ENCODE results near the gene CCNG2. TPM values are rescaled to one million over a fixed set of nuclear protein-coding genes. Genes with fewer than 3 reads are reported as not detected.
"Not testable (repeated sequence)": the region's sequence is repeated elsewhere in the genome, so short reads cannot be mapped to it uniquely, and the experiment has no call there.

The CCNG2 gene
- total RNA-seq, 1 donor from 2014 or later, result 39.3 TPM

DNA sequence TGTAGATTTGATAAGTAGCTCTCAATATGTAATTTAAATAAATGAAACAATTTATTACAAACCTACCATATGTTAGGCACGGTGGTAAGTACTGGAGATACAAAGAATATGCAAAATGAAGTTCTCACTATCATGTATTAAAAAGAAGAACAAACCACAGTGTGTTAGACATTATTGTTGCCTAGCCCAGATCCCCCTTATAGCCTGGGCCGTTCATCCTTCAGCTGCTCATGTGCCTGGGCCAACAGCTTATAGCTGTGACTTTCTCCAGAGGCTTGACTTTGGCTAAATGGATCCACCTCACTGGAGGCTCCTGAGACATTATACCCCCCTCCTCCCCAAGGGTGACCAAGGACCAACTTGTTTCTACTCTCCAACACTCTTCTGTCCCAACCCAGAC lies 29.8 kb upstream of the CCNG2 start:
- TF ChIP-seq, protein P1, sequence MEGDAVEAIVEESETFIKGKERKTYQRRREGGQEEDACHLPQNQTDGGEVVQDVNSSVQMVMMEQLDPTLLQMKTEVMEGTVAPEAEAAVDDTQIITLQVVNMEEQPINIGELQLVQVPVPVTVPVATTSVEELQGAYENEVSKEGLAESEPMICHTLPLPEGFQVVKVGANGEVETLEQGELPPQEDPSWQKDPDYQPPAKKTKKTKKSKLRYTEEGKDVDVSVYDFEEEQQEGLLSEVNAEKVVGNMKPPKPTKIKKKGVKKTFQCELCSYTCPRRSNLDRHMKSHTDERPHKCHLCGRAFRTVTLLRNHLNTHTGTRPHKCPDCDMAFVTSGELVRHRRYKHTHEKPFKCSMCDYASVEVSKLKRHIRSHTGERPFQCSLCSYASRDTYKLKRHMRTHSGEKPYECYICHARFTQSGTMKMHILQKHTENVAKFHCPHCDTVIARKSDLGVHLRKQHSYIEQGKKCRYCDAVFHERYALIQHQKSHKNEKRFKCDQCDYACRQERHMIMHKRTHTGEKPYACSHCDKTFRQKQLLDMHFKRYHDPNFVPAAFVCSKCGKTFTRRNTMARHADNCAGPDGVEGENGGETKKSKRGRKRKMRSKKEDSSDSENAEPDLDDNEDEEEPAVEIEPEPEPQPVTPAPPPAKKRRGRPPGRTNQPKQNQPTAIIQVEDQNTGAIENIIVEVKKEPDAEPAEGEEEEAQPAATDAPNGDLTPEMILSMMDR (IDR thresholded peaks at IDR 0.05), result no peak
- H3K9me3 ChIP-seq, result no peaks in the 10 kb centered on the region
- peak; percentile 14 to 31 for ATAC-seq
- no peak overlapping the region for H3K4me3 ChIP-seq
- intact Hi-C loops (cut with DNase I), result no loop called here
- peaks cover 13% of the 10 kb centered on the region for H3K4me1 ChIP-seq
- H3K27me3 ChIP-seq (ENCODE audit: low read depth), result no peaks in the 10 kb centered on the region
- H3K36me3 ChIP-seq, result no peaks in the 10 kb centered on the region
- H3K27ac ChIP-seq, result peak overlapping the region; percentile 68
- DNase-seq, result no peak

DNA sequence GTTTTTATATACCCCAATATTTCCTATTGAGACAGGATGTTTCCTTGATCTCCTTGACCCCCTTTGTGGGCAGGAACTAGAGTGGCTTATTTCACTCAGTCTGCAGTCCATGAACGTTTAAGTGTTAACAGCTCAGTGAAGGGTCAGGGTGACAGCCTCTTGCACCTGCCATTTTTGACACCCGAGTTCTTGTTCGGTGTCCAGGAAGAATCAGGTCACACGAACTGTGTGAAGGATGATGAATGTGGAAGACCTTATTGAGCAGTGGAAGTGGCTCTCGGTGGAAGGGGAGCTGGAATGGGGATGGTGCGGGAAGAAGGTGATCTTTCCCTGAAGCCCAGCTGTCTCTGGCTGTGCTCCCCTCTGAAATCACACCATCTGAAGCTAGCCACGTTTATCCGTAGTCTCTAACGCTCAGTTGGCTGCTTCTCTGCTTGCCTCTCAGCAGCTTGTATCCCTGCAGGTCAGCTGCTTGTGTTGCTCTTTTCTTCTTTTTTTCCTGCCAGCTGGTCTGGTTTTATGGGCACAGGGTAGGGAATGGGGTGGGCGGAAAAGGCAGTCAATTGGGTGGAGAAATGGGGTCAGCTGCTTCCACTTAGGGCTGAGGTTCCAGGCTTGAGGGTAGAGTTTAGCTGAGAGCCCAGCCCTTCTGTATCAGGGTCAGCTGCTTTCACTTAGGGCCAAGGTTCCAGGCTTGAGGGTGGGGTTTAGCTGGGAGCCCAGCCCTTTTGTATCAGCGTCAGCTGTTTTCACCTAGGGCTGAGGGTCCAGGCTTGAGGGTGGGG lies 29.0 kb upstream of the CCNG2 start:
- intact Hi-C loops (cut with DNase I), result no loop called here
- Histone ChIP-seq H3K4me3 (no peak overlapping the region), H3K9me3 (no peaks in the 10 kb centered on the region), H3K4me1 (peaks cover 13% of the 10 kb centered on the region), H3K27me3 (ENCODE audit: low read depth) (no peaks in the 10 kb centered on the region), H3K36me3 (no peaks in the 10 kb centered on the region), H3K27ac (peak overlapping the region; percentile 68)
- ATAC-seq (peak in 1 of 2 donors; percentile 9), DNase-seq (no peak)
- TF ChIP-seq, protein P1 (IDR thresholded peaks at IDR 0.05), result no peak

DNA sequence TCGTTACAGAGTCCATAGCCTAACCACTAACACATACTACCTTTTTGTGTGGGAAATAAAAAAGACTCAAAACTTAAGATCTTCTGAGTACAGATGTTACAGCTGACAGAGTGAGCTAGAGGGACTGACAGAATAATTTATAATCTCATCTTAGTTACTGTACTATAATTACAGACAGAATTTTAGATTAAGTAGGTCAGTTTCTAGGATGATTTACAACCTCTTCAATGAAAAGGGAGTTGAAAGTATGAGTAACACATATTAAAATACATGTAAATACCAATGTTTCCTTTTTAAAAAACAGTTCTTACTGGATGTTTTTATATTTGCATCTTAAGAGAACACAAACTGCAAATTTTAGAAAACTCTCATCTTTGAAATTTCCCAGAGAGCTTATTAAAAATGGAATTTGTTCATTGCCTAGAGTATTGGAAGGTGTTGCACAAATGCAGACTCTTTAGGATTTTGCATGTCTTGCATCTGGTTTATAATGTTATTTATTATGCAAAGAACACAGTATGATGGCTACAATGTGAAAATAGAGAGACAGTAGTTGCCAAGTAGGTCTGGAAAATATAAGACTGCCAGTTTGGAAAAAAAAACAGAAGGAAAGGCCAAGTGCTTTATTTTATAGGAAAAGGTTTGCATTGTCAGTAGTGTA lies 24.2 kb upstream of the CCNG2 start:
- Histone ChIP-seq H3K4me1 (no peaks in the 10 kb centered on the region), H3K4me3 (no peak overlapping the region), H3K36me3 (no peaks in the 10 kb centered on the region), H3K9me3 (no peaks in the 10 kb centered on the region), H3K27ac (no peak overlapping the region), H3K27me3 (ENCODE audit: low read depth) (no peaks in the 10 kb centered on the region)
- no peak for ATAC-seq
- TF ChIP-seq, protein P1 (IDR thresholded peaks at IDR 0.05), result no peak
- DNase-seq, result no peak
- intact Hi-C loops (cut with DNase I), result no loop called here

DNA sequence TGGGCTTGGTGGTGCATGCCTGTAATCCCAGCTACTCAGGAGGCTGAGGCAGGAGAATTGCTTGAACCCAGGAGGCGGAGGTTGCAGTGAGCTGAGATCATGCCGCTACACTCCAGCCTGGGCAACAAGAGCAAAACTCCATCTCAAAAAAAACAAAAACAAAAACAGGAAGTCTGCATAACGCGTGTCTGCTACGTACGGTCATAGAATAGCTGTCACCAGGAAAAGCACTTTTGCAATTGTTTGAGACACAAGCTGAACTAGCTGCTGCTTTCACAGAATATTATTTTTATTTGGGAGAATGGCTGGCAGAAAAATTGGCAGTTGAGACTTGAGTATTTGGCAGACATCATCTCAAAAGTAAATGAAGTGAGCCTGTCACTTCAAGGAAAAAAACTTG lies 19.6 kb upstream of the CCNG2 start:
- H3K4me3 ChIP-seq; intact Hi-C loops (cut with DNase I); H3K9me3 ChIP-seq; H3K27me3 ChIP-seq (ENCODE audit: low read depth); H3K4me1 ChIP-seq; H3K27ac ChIP-seq; H3K36me3 ChIP-seq; ATAC-seq; DNase-seq: not testable (repeated sequence)

DNA sequence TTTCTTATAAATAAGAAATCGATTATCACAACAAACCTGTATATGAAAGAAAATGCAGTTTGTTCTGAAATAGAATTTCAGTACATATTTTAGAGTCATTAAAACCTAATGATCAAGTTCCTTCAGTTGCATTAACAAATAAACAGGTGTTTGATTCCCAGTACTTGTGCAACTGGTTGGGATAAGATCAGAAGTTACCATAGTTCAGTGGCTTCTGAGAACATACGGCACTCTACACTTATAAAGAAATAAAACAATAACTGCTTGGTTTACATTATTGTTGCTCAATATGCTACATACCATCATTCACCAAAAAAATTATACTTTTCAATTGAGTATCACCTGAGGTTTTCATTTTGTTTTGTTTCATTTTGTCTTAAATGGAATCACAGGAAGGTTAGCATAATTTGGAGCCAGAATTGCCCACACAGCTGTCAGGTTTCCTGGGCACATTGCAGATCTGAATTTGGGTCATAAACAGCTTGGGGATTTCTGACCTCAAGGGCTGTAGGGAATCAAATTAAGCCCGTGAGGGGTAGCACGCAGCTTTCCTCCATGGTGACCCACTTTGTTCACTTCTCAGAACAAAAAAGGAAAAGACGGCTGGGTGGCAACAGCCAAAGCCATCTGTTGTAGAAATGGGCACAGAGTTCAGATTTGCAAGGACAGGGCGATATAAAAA lies 14.9 kb upstream of the CCNG2 start:
- no peak for DNase-seq
- intact Hi-C loops (cut with DNase I), result no loop called here
- Histone ChIP-seq H3K9me3 (no peaks in the 10 kb centered on the region), H3K4me3 (no peak overlapping the region), H3K27me3 (ENCODE audit: low read depth) (no peaks in the 10 kb centered on the region), H3K4me1 (no peaks in the 10 kb centered on the region), H3K36me3 (no peaks in the 10 kb centered on the region), H3K27ac (no peak overlapping the region)
- no peak for ATAC-seq
- TF ChIP-seq, protein P1 (IDR thresholded peaks at IDR 0.05), result no peak

DNA sequence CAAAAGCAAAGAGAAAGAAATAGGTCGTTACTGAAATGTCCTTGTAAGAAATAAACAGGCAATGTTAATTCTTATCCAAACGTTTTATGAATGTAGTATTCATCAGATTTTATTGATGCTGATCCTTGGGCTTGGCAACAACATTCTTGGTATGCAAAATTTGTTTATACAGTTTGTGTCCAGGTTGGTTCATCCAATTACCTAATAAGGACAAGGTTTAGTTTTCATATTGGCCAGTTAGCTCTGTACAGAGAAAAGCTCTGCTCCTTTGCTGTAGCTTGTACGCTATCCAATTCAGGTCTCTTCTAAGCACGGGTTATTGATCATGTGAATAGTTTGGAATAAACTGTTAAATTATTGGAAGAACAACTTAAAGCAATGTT lies 14.4 kb upstream of the CCNG2 start:
- TF ChIP-seq, protein P1 (IDR thresholded peaks at IDR 0.05), result no peak
- Histone ChIP-seq H3K27me3 (ENCODE audit: low read depth) (no peaks in the 10 kb centered on the region), H3K9me3 (no peaks in the 10 kb centered on the region), H3K36me3 (no peaks in the 10 kb centered on the region), H3K4me1 (no peaks in the 10 kb centered on the region), H3K4me3 (no peak overlapping the region), H3K27ac (no peak overlapping the region)
- DNase-seq (no peak), ATAC-seq (no peak)
- intact Hi-C loops (cut with DNase I), result no loop called here
